Mesenchymal stem cell (in vitro differentiated cells and primary cell): ENCODE data around the gene GNPTG.

Experiments used
- DNase-seq: peaks from one replicate; pipeline ENCODE4 v3.0.0-alpha.2; 2013
- H2AFZ ChIP-seq: one replicate; pipeline ENCODE4 v1.6.1; 2013; ENCODE audit warnings: low read depth, mild to moderate bottlenecking, control low read depth, inconsistent platforms, low read length, moderate library complexity
- H2AK5ac ChIP-seq: 2 replicates; pipeline ENCODE4 v1.6.1; 2013; ENCODE audit warnings: low read length, moderate library complexity, mild to moderate bottlenecking, inconsistent platforms; ENCODE audit not compliant: severe bottlenecking
- H2BK120ac ChIP-seq: one replicate; pipeline ENCODE4 v1.6.1; 2013; ENCODE audit warnings: low read depth, mild to moderate bottlenecking, inconsistent platforms, low read length, moderate library complexity
- H2BK12ac ChIP-seq, 2 experiments: one replicate each; pipeline ENCODE4 v1.6.1; 2013; ENCODE audit warnings: inconsistent platforms in 2 of 2, low read length in 2 of 2, mild to moderate bottlenecking in 2 of 2, moderate library complexity in 2 of 2, control low read depth in 1 of 2
- H2BK15ac ChIP-seq: one replicate; pipeline ENCODE4 v1.6.1; 2013; ENCODE audit warnings: mild to moderate bottlenecking, low read depth, inconsistent platforms; ENCODE audit not compliant: poor library complexity, severe bottlenecking
- H2BK5ac ChIP-seq: 2 replicates; pipeline ENCODE4 v1.6.1; 2013; ENCODE audit warnings: low read depth, mild to moderate bottlenecking, low read length, control low read depth, inconsistent platforms; ENCODE audit not compliant: poor library complexity, severe bottlenecking
- H3K14ac ChIP-seq, 2 experiments: one replicate each; pipeline ENCODE4 v1.6.1; 2013; ENCODE audit warnings: inconsistent platforms in 2 of 2, low read length in 2 of 2, control low read depth in 1 of 2, mild to moderate bottlenecking in 1 of 2, moderate library complexity in 1 of 2
- H3K18ac ChIP-seq, 2 experiments: one replicate each; pipeline ENCODE4 v1.6.1; 2013; ENCODE audit warnings: inconsistent platforms in 2 of 2, low read length in 2 of 2, control low read depth in 1 of 2, low read depth in 1 of 2, mild to moderate bottlenecking in 1 of 2
- H3K23ac ChIP-seq, 2 experiments: one replicate each; pipeline ENCODE4 v1.6.1; 2013; ENCODE audit warnings: inconsistent platforms in 2 of 2, low read length in 2 of 2, mild to moderate bottlenecking in 2 of 2, moderate library complexity in 2 of 2, control low read depth in 1 of 2
- H3K27ac ChIP-seq: 2 replicates; pipeline ENCODE4 v1.5.1; 2013; ENCODE audit warnings: mild to moderate bottlenecking, moderate library complexity, low read length, control low read depth, inconsistent platforms; ENCODE audit not compliant: poor library complexity, severe bottlenecking
- H3K27me3 ChIP-seq, 2 experiments: 2 replicates each; pipeline versions ENCODE4 v1.6.1 to v1.7.0; 2013; ENCODE audit warnings: low read length in 2 of 2, mild to moderate bottlenecking in 2 of 2, moderate library complexity in 2 of 2, control low read depth in 1 of 2, inconsistent platforms in 1 of 2; ENCODE audit not compliant: control insufficient read depth in 1 of 2, insufficient read depth in 1 of 2
- H3K36me3 ChIP-seq, 2 experiments: 2 replicates each; pipeline versions ENCODE4 v1.6.1 to v1.7.0; 2013; ENCODE audit warnings: low read length in 2 of 2, control low read depth in 1 of 2, inconsistent platforms in 1 of 2, low read depth in 1 of 2, mild to moderate bottlenecking in 1 of 2; ENCODE audit not compliant: insufficient read depth in 2 of 2, control insufficient read depth in 1 of 2
- H3K4ac ChIP-seq, 2 experiments: one replicate each; pipeline ENCODE4 v1.6.1; 2013; ENCODE audit warnings: inconsistent platforms in 2 of 2, low read length in 2 of 2, mild to moderate bottlenecking in 2 of 2, moderate library complexity in 2 of 2, control low read depth in 1 of 2, low read depth in 1 of 2
- H3K4me1 ChIP-seq: 2 replicates; pipeline ENCODE4 v1.6.1; 2013; ENCODE audit warnings: low read depth, low read length, control low read depth; ENCODE audit not compliant: control insufficient read depth, insufficient read depth
- H3K4me2 ChIP-seq: 2 replicates; pipeline ENCODE4 v1.6.1; 2013; ENCODE audit warnings: low read length, mild to moderate bottlenecking, inconsistent platforms; ENCODE audit not compliant: poor library complexity, severe bottlenecking
- H3K4me3 ChIP-seq, 2 experiments: 2 replicates each; pipeline versions ENCODE4 v1.5.1 to v1.7.0; 2013; ENCODE audit warnings: low read length in 2 of 2, mild to moderate bottlenecking in 2 of 2, control low read depth in 1 of 2, low read depth in 1 of 2; ENCODE audit not compliant: insufficient read depth in 1 of 2
- H3K79me1 ChIP-seq: replicated peaks from 2 replicates; pipeline ENCODE4 v1.6.1; 2013; ENCODE audit warnings: mild to moderate bottlenecking, control low read depth, low read length, inconsistent platforms; ENCODE audit not compliant: poor library complexity, severe bottlenecking
- H3K9ac ChIP-seq: 2 replicates; pipeline ENCODE4 v1.7.0; 2013; ENCODE audit warnings: mild to moderate bottlenecking, low read length, moderate library complexity
- H3K9me3 ChIP-seq: 2 replicates; pipeline ENCODE4 v1.7.0; 2013; ENCODE audit warnings: mild to moderate bottlenecking, low read length; ENCODE audit not compliant: control insufficient read depth
- H4K8ac ChIP-seq: one replicate; pipeline ENCODE4 v1.6.1; 2013; ENCODE audit warnings: inconsistent platforms, mild to moderate bottlenecking, low read length, moderate library complexity
- H4K91ac ChIP-seq: one replicate; pipeline ENCODE4 v1.6.1; 2013; ENCODE audit warnings: mild to moderate bottlenecking, low read length, inconsistent platforms
- WGBS: methylation state at CpG from one replicate; pipeline ENCODE4 v1.1.7; 2013; ENCODE audit warnings: mixed read lengths; 5-methylcytosine and 5-hydroxymethylcytosine counted together

Gene GNPTG

DNA sequence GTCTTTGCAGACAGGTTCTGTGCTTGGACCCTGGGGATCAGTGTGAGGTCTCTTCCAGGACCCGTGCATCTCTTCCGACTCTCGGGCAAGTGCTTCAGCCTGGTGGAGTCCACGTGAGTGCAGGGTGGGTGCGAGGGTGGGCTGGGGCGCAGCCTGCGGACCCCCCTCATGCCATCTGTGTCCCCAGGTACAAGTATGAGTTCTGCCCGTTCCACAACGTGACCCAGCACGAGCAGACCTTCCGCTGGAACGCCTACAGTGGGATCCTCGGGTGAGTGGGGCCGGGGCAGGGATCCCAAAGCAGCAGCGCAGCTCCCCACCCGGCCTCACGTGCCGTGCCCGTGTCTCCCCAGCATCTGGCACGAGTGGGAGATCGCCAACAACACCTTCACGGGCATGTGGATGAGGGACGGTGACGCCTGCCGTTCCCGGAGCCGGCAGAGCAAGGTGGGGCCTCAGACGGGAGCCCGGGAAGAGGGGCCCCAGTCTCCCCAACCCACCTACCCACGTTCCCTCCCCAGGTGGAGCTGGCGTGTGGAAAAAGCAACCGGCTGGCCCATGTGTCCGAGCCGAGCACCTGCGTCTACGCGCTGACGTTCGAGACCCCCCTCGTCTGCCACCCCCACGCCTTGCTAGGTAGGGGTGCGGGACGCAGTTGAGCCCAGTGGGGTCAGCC, 10.1 kb downstream of the GNPTG start:
- H2BK12ac ChIP-seq = no peak overlapping the region
- no peak for DNase-seq
- H2BK5ac ChIP-seq = no peak overlapping the region
- peak overlapping the region; percentile 70 for H4K91ac ChIP-seq
- no peak overlapping the region for H3K18ac ChIP-seq
- H3K14ac ChIP-seq = no peak overlapping the region
- no peak overlapping the region for H3K9ac ChIP-seq
- no peak overlapping the region for H3K4me3 ChIP-seq
- H3K23ac ChIP-seq = no peak overlapping the region
- H3K27ac ChIP-seq = no peak overlapping the region
- H3K79me1 ChIP-seq = peaks cover 49% of the 10 kb centered on the region
- WGBS = 97% methylated on average over 43 of the region's 43 CpGs
- no peak overlapping the region for H2AFZ ChIP-seq
- H3K27me3 ChIP-seq = no peaks in the 10 kb centered on the region
- H2BK120ac ChIP-seq = no peak overlapping the region
- H3K9me3 ChIP-seq = no peaks in the 10 kb centered on the region
- no peak overlapping the region for H2BK15ac ChIP-seq
- peaks cover 9% of the 10 kb centered on the region for H3K4me1 ChIP-seq
- no peak overlapping the region for H3K4me2 ChIP-seq
- no peak overlapping the region for H4K8ac ChIP-seq
- no peak overlapping the region for H2AK5ac ChIP-seq
- H3K36me3 ChIP-seq = peaks cover 68 to 75% of the 10 kb centered on the region in 2 experiments
- no peak overlapping the region for H3K4ac ChIP-seq

DNA sequence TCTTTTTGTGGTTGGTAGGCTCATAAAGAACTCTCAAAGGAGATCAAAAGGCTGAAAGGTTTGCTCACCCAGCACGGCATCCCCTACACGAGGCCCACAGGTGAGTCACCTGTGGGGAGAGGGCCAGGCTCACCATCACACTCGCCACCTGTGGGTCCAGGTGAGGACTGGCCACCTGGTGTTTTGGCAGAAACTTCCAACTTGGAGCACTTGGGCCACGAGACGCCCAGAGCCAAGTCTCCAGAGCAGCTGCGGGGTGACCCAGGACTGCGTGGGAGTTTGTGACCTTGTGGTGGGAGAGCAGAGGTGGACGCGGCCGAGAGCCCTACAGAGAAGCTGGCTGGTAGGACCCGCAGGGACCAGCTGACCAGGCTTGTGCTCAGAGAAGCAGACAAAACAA, 11.1 kb downstream of the GNPTG start:
- H4K91ac ChIP-seq = no peak overlapping the region
- no peak overlapping the region for H3K4ac ChIP-seq
- 92% methylated on average over 9 of the region's 11 CpGs for WGBS
- peaks cover 3% of the 10 kb centered on the region for H3K4me1 ChIP-seq
- H2AK5ac ChIP-seq = no peak overlapping the region
- no peak overlapping the region for H3K23ac ChIP-seq
- no peak overlapping the region for H2BK120ac ChIP-seq
- peaks cover 71 to 78% of the 10 kb centered on the region in 2 experiments for H3K36me3 ChIP-seq
- H3K4me3 ChIP-seq = no peak overlapping the region
- no peak overlapping the region for H2BK5ac ChIP-seq
- no peak overlapping the region for H3K14ac ChIP-seq
- no peak for DNase-seq
- H4K8ac ChIP-seq = no peak overlapping the region
- peaks cover 47% of the 10 kb centered on the region for H3K79me1 ChIP-seq
- no peak overlapping the region for H3K9ac ChIP-seq
- no peak overlapping the region for H3K4me2 ChIP-seq
- H3K9me3 ChIP-seq = no peaks in the 10 kb centered on the region
- no peak overlapping the region for H2BK15ac ChIP-seq
- H2BK12ac ChIP-seq = no peak overlapping the region
- H3K27me3 ChIP-seq = no peaks in the 10 kb centered on the region
- H2AFZ ChIP-seq = no peak overlapping the region
- H3K18ac ChIP-seq = no peak overlapping the region
- no peak overlapping the region for H3K27ac ChIP-seq

DNA sequence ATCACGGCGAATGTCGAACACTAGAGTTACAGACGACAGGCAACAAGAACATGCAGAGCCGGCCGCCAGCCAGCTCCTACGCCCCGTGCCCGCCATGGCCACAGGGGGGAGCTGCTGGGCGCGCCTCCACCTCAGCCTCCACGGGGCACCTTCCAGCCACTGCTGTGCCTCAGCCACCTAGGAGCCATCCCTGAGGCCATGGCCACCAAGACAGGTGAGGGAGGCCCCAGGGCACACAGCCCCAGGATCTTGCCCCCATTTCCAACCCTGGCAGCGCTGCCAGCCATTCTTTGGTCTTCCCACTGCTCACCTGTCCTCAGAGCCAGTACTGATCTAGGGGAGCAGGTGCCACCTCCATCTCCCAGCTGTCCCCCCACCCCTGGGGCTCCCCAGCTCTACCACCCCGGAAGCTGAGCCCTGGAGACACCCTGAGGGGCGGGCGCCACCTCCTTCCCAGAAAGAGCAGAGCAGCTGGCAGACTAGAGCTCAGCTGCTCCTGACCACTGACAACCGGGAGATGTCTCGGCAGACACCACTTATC, 11.8 kb downstream of the GNPTG start:
- 53% methylated on average over 18 of the region's 18 CpGs for WGBS

DNA sequence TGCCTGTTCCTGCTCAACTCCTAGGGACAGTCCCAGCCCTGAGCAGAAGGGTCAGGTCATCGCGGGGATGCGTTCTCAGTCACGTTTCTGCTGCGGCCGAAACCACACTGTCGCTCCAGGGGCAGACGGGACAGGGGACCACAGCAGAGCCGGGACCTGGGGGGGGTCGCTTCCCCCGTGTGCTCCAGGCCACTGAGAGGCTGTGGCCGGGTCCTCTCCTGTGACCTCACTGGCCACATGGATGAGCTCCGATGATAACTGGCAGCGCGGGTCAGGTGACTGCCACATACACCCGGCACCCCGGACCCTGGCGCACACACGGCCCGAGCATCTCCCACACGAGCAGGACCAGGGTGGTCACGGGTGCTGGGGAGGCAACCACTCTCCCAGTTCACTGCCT, 12.8 kb downstream of the GNPTG start:
- no peak overlapping the region for H4K8ac ChIP-seq
- no peak overlapping the region for H3K14ac ChIP-seq
- no peaks in the 10 kb centered on the region for H3K4me1 ChIP-seq
- H3K4me3 ChIP-seq = no peak overlapping the region
- no peak overlapping the region for H2AFZ ChIP-seq
- no peak overlapping the region for H2BK15ac ChIP-seq
- H3K27ac ChIP-seq = no peak overlapping the region
- no peak overlapping the region for H2BK5ac ChIP-seq
- H2AK5ac ChIP-seq = no peak overlapping the region
- H3K36me3 ChIP-seq = peaks cover 74 to 75% of the 10 kb centered on the region in 2 experiments
- no peak overlapping the region for H3K23ac ChIP-seq
- no peak overlapping the region for H3K9ac ChIP-seq
- H3K4ac ChIP-seq = no peak overlapping the region
- DNase-seq = no peak
- H2BK12ac ChIP-seq = no peak overlapping the region
- no peaks in the 10 kb centered on the region for H3K9me3 ChIP-seq
- no peak overlapping the region for H3K18ac ChIP-seq
- no peak overlapping the region for H2BK120ac ChIP-seq
- H3K79me1 ChIP-seq = peaks cover 42% of the 10 kb centered on the region
- no peaks in the 10 kb centered on the region for H3K27me3 ChIP-seq
- no peak overlapping the region for H4K91ac ChIP-seq
- no peak overlapping the region for H3K4me2 ChIP-seq
- WGBS = 90% methylated on average over 22 of the region's 22 CpGs

More for the DNA sequence above, 11.8 kb downstream of the GNPTG start:
- no peaks in the 10 kb centered on the region for H3K27me3 ChIP-seq
- H3K4me3 ChIP-seq = no peak overlapping the region
- no peak overlapping the region for H2AK5ac ChIP-seq
- H3K9me3 ChIP-seq = no peaks in the 10 kb centered on the region
- no peak overlapping the region for H3K18ac ChIP-seq
- no peaks in the 10 kb centered on the region for H3K4me1 ChIP-seq
- no peak overlapping the region for H2BK120ac ChIP-seq
- H3K79me1 ChIP-seq = peaks cover 43% of the 10 kb centered on the region
- DNase-seq = peak; percentile 56
- H4K8ac ChIP-seq = peak overlapping the region; percentile 45
- no peak overlapping the region for H3K14ac ChIP-seq
- H2AFZ ChIP-seq = no peak overlapping the region
- H2BK15ac ChIP-seq = no peak overlapping the region
- no peak overlapping the region for H3K27ac ChIP-seq
- no peak overlapping the region for H4K91ac ChIP-seq
- H3K36me3 ChIP-seq = peaks cover 73 to 74% of the 10 kb centered on the region in 2 experiments
- no peak overlapping the region for H2BK12ac ChIP-seq
- H2BK5ac ChIP-seq = no peak overlapping the region
- H3K23ac ChIP-seq = no peak overlapping the region
- no peak overlapping the region for H3K4ac ChIP-seq
- no peak overlapping the region for H3K9ac ChIP-seq
- no peak overlapping the region for H3K4me2 ChIP-seq
